HFF-Myc (cell line): Measurements from ENCODE around the gene BCHE.

Experiments
- DNase-seq: peaks from one replicate; pipeline ENCODE4 v3.0.0-alpha.2; 2011; ENCODE audit warnings: low read depth; ENCODE audit errors: extremely low read depth
- H3K4me3 ChIP-seq: replicated peaks from 2 replicates; pipeline ENCODE4 v1.5.1; 2011; ENCODE audit warnings: low read depth, mild to moderate bottlenecking, control low read depth, low read length
- TF ChIP-seq, protein P1 (sequence below): IDR thresholded peaks from 2 replicates; pipeline ENCODE4 v1.5.1; 2012; ENCODE audit warnings: mild to moderate bottlenecking, low read depth, low read length, control low read depth; ENCODE audit errors: missing control alignments

Gene BCHE

DNA sequence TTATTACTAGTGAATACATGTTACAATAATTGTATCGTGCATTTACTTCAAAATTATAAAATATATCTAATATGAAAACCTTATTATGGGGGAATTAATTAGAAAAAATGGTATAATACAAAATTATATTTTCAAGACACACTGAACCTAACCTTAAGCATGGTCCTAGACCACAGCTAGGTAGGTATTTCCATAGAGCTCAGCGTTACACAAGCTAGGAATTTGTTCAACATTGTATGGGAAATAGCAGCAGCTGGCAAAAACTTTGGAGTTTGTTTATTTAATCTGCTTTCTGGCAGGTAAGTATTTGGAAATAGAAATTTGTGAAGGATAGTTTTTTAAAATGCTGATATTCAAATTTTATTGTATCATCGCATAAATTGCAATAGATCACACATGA lies 52.9 kb downstream of the BCHE start:
- no peak for DNase-seq
- TF ChIP-seq, protein P1, sequence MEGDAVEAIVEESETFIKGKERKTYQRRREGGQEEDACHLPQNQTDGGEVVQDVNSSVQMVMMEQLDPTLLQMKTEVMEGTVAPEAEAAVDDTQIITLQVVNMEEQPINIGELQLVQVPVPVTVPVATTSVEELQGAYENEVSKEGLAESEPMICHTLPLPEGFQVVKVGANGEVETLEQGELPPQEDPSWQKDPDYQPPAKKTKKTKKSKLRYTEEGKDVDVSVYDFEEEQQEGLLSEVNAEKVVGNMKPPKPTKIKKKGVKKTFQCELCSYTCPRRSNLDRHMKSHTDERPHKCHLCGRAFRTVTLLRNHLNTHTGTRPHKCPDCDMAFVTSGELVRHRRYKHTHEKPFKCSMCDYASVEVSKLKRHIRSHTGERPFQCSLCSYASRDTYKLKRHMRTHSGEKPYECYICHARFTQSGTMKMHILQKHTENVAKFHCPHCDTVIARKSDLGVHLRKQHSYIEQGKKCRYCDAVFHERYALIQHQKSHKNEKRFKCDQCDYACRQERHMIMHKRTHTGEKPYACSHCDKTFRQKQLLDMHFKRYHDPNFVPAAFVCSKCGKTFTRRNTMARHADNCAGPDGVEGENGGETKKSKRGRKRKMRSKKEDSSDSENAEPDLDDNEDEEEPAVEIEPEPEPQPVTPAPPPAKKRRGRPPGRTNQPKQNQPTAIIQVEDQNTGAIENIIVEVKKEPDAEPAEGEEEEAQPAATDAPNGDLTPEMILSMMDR, result no peak
- H3K4me3 ChIP-seq, result no peak overlapping the region

DNA sequence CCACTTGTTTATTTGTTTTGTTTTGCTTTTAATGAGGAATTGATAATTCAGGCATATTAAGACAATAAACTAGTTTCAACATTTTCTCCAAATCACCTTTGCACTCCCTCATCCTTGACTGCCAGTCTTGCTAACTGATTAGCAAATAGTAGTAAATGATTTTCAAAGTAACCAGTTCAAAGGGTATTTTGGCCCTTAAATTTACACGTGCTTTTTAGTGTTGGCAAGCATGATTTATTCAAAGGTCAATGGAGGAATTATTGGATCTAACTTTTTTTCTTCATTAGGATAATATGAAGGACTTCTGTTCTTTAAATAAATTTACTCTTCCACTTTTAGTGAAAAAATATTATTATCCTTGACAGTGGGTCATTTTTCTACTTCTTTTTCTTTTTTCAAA lies 53.8 kb downstream of the BCHE start:
- TF ChIP-seq, protein P1, result no peak
- no peak for DNase-seq
- H3K4me3 ChIP-seq, result no peak overlapping the region

DNA sequence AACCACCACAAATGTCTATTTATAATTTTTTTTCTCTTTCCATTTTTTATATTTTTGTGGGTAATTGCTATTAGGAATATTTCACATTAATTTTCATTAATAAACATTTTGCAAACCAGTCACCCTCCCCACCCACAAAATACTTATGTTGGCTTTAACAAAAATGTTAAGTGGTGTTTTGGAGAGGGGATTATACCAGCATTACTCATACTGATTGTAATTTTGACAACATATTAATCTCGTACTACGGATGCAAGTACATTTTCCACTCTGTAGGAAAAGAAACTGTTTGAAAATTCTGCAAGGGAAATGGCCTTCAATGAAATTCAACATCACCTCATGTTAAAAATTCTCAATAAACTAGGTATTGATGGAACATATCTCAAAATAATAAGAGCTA lies 58.3 kb downstream of the BCHE start:
- TF ChIP-seq, protein P1, result no peak
- no peak for DNase-seq
- H3K4me3 ChIP-seq, result no peak overlapping the region

DNA sequence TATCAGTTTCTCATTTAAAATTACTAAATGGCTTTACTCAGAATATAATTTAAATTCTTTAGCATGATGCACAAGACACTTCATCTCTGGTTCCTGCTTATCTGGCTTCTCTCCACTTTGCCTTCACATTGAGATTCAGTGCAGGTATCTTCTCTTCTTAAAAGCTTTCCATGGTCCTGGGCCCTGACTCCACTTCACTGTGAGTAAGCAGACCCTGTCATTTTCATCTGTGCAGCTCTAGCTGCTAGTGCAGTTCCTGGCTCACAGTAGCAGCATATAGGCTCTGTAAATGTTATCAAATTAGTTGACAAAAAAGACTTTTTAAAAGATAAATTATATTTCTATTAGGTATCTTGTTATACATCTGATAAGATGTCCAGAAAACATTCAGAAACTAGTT lies 58.8 kb downstream of the BCHE start:
- TF ChIP-seq, protein P1, result no peak
- no peak overlapping the region for H3K4me3 ChIP-seq
- no peak for DNase-seq

DNA sequence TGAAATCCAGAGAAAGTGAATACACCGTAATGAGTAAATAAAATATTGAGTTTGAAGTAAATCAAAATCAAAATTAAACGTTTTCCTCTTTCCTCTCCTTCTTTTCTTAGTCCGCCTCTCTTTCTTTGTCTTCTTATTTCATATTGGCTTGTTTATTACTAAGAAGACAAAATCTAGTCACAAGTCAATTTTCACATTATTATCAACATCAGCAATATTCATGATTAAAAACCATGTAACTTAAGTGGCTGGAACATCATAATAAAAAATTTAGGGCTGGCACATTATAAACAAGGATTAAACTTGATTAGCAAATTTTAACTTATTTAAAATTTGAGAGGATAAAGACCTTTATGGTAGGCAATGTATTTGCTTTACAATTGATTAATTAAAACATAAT lies 61.4 kb downstream of the BCHE start:
- DNase-seq, result no peak
- TF ChIP-seq, protein P1, result no peak
- no peak overlapping the region for H3K4me3 ChIP-seq

DNA sequence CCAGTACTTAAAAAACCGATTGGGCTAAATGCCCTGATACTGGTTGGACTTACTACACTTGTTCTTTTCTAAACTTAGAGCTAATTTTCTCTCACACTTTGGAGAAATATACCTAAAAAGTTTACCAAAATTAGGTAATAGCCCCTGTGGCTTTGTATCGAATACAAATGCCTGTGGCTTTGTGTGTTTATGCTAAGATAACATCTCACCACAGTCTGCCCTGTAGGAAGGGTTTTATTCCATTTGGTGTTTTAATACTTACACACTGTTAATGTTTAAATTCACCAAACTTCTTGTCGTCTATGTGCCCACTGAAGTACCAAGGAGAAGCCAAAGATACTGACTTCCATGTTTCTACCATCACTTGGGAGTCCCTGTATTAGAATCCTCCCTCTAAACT lies 66.4 kb downstream of the BCHE start:
- TF ChIP-seq, protein P1, result no peak
- H3K4me3 ChIP-seq, result no peak overlapping the region
- no peak for DNase-seq

DNA sequence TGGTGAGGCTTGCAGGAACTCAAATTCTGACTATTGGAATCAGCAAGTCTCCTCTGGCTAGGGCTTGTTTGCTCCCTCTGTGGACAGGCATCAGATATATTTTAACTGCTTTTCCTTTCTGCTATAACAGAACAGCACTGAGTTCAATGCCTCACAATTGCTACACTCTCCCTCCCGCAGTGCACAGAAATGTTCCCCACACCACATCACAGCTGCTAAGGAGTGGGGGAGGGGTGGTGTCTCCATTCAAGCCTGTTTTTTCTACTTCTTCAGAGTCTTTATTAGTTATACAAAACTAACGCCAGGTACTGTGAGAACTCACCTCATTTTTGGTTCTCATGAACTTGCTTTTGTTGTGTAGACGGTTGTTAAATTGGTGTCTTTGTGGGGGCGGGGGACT lies 68.5 kb downstream of the BCHE start:
- TF ChIP-seq, protein P1, result no peak

More for the DNA sequence above, 68.5 kb downstream of the BCHE start:
- no peak overlapping the region for H3K4me3 ChIP-seq
- DNase-seq, result no peak
